Measurements from ENCODE around the gene ARID4B.

DNA sequence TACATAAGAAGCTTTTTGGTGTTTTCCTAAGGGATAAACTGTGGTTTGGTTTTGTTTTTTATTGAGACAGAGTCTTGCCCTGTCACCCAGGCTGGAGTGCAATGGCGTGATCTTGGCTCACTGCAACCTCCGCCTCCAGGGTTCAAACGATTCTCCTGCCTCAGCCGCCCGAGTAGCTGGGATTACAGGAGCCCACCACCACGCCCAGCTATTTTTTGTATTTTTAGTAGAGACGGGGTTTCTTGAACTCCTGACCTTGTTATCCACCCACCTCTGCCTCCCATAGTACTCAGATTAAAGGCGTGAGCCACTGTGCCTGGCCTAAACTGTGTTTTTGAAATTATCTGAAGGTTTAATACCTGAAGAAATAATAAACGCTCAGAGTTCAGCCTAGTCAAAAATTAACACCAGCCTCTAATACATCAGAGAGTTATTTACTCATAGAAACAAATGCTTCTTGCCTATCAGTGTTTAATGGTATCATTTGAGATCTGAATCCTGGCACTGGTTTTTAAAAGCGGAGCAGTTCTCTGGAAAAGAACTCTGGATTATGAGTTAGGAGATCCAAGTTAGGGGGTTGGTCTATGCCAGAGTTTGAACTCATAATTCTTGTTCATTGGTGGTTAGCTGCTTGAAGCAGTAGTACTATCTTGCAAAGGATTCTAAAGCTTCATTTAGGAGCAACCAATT is 28.7 kb downstream of the ARID4B start:
- no peak for TF ChIP-seq ZNF274 (IDR thresholded peaks at IDR 0.05; ENCODE audit: low read depth, low read length)
- TF ChIP-seq, protein P1, sequence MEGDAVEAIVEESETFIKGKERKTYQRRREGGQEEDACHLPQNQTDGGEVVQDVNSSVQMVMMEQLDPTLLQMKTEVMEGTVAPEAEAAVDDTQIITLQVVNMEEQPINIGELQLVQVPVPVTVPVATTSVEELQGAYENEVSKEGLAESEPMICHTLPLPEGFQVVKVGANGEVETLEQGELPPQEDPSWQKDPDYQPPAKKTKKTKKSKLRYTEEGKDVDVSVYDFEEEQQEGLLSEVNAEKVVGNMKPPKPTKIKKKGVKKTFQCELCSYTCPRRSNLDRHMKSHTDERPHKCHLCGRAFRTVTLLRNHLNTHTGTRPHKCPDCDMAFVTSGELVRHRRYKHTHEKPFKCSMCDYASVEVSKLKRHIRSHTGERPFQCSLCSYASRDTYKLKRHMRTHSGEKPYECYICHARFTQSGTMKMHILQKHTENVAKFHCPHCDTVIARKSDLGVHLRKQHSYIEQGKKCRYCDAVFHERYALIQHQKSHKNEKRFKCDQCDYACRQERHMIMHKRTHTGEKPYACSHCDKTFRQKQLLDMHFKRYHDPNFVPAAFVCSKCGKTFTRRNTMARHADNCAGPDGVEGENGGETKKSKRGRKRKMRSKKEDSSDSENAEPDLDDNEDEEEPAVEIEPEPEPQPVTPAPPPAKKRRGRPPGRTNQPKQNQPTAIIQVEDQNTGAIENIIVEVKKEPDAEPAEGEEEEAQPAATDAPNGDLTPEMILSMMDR (IDR thresholded peaks at IDR 0.05 in 2 of 3, conservative IDR thresholded peaks at IDR 0.05 in 1 of 3; ENCODE audit: borderline replicate concordance in 1 of 3, insufficient read depth in 1 of 3, low read depth in 2 of 3, low read length in 2 of 3): no peak
- TF ChIP-seq, protein P2, sequence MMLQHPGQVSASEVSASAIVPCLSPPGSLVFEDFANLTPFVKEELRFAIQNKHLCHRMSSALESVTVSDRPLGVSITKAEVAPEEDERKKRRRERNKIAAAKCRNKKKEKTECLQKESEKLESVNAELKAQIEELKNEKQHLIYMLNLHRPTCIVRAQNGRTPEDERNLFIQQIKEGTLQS (IDR thresholded peaks at IDR 0.05): no peak
- TF ChIP-seq SRF (IDR thresholded peaks at IDR 0.05; ENCODE audit: low read depth): no peak
- no peak for TF ChIP-seq POLR2AphosphoS5 (IDR thresholded peaks at IDR 0.05; ENCODE audit: low read depth, low read length)
- no peak for TF ChIP-seq SP1 (IDR thresholded peaks at IDR 0.05; ENCODE audit: low read depth)
- TF ChIP-seq EZH2 (IDR thresholded peaks at IDR 0.05): no peak
- TF ChIP-seq, protein P3, sequence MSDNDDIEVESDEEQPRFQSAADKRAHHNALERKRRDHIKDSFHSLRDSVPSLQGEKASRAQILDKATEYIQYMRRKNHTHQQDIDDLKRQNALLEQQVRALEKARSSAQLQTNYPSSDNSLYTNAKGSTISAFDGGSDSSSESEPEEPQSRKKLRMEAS (IDR thresholded peaks at IDR 0.05): no peak
- no peak for TF ChIP-seq POLR2A (IDR thresholded peaks at IDR 0.05; ENCODE audit: borderline replicate concordance, extremely low read depth, insufficient read depth, insufficient read length)
- TF ChIP-seq, protein P4, sequence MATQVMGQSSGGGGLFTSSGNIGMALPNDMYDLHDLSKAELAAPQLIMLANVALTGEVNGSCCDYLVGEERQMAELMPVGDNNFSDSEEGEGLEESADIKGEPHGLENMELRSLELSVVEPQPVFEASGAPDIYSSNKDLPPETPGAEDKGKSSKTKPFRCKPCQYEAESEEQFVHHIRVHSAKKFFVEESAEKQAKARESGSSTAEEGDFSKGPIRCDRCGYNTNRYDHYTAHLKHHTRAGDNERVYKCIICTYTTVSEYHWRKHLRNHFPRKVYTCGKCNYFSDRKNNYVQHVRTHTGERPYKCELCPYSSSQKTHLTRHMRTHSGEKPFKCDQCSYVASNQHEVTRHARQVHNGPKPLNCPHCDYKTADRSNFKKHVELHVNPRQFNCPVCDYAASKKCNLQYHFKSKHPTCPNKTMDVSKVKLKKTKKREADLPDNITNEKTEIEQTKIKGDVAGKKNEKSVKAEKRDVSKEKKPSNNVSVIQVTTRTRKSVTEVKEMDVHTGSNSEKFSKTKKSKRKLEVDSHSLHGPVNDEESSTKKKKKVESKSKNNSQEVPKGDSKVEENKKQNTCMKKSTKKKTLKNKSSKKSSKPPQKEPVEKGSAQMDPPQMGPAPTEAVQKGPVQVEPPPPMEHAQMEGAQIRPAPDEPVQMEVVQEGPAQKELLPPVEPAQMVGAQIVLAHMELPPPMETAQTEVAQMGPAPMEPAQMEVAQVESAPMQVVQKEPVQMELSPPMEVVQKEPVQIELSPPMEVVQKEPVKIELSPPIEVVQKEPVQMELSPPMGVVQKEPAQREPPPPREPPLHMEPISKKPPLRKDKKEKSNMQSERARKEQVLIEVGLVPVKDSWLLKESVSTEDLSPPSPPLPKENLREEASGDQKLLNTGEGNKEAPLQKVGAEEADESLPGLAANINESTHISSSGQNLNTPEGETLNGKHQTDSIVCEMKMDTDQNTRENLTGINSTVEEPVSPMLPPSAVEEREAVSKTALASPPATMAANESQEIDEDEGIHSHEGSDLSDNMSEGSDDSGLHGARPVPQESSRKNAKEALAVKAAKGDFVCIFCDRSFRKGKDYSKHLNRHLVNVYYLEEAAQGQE (IDR thresholded peaks at IDR 0.05; ENCODE audit: low read depth): no peak
- no peak for TF ChIP-seq RAD21 (IDR thresholded peaks at IDR 0.05; ENCODE audit: low read depth)
- TF ChIP-seq ZFX (IDR thresholded peaks at IDR 0.05): no peak
- TF ChIP-seq JUND (IDR thresholded peaks at IDR 0.05): no peak
